Left lung (tissue), 10 donors: ENCODE results near the gene EBF3. TPM values are rescaled to one million over a fixed set of nuclear protein-coding genes. Genes with fewer than 3 reads are reported as not detected.

Experiments used
- ATAC-seq: fragments of 200-7000 bp; cut with Tn5 transposase; one replicate; pipeline ENCODE4 v1.9.1; 2020; ENCODE audit warnings: moderate library complexity
- DNase-seq, 4 donors: peaks; one replicate each; pipeline ENCODE4 v3.0.0-alpha.2; 2013 to 2020
- H3K27ac ChIP-seq, 2 donors: fragments of 200-600 bp; sonication (generic) in 1 of 2; one replicate each; pipeline versions ENCODE4 v1.5.0 to v1.8.0; 2020 to 2021
- H3K27me3 ChIP-seq, 2 donors: fragments of 200-600 bp; sonication (generic) in 1 of 2; one replicate each; pipeline versions ENCODE4 v1.5.0 to v1.8.0; 2020 to 2021
- H3K36me3 ChIP-seq, 2 donors: fragments of 200-600 bp; sonication (generic) in 1 of 2; one replicate each; pipeline versions ENCODE4 v1.5.0 to v1.8.0; 2020 to 2021
- H3K4me1 ChIP-seq, 2 donors: fragments of 200-600 bp; one replicate each; pipeline ENCODE4 v1.8.0; 2021
- H3K4me3 ChIP-seq, 2 donors: fragments of 200-600 bp; sonication (generic) in 1 of 2; one replicate each; pipeline versions ENCODE4 v1.5.0 to v1.8.0; 2020 to 2021; ENCODE audit warnings: mild to moderate bottlenecking in 1 of 2
- H3K9me3 ChIP-seq, 2 donors: fragments of 200-600 bp; sonication (generic) in 1 of 2; one replicate each; pipeline versions ENCODE4 v1.5.0 to v1.8.0; 2020 to 2021
- intact Hi-C, 2 donors: fragments of 100-400 bp; cut with DNase I; formaldehyde crosslinking; loops; one replicate each; pipeline versions ENCODE4 v1.11.2 to v1.14.2; 2022
- polyA plus RNA-seq, 6 donors: library from polyadenylated mRNA; unstranded; fragments of 120-200 nt; gene quantifications; one replicate each; pipeline ENCODE4 v1.2.1, GENCODE V29; 2013; ENCODE audit not compliant: insufficient read length in 6 of 6
- total RNA-seq, 2 donors: library from RNA; stranded (reverse); fragmentation: NEBNext Ultra II Directional; extraction: Animal tissue kit (Norgen Biotek cat#: 25700); gene quantifications; one replicate each; pipeline ENCODE4 v1.2.1, GENCODE V29; 2021
- TF ChIP-seq, protein P1 (sequence below), 2 donors: fragments of 200-600 bp; sonication (generic) in 1 of 2; IDR thresholded peaks; one replicate each; pipeline versions ENCODE4 v1.5.0 to v1.8.0; 2021; ENCODE audit warnings: antibody characterized with exemption in 2 of 2
- donor health status: DM: no; HTN: yes; CAD: no.
- donor health status: DM: no; HTN: no; CAD: no.

The EBF3 gene
- total and polyA plus RNA-seq, 8 donors = 0.10 to 2.0 (median 1.4) TPM; not detected in 1

DNA sequence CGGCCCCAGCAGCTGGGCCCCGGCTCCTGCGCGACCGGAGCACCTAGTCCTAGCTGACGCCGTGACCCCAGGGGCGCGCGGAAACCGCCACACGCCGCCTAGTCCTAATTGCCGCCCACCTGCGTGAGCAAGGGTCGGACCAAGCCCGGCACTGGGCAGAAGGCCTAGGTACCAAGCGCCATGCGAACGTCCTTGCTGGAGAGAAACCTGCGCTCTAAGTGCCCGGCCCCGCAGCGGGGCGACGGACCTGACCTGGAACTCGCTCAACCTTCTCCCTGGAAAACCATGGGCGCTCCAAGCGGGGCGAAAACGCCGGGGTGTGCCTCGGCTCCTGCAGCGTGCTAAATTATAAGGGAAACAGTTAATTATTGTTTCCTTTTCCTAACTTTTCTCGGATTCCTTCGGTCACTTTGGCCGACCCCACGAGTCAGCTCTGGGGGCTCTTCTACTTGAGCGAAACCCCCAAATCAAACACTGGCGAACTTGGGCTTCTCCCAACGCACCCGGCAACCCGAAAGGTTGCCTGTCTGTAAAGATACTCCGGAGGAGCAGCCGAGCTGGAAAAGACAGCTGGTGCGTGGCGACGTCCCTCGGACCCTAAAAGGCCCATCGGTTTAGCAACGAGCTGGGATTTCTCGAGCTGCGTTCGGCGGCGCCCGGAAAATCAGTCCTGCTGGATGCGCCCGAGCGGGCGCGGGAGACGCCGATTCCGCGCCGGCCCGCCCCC, 5.3 kb upstream of the EBF3 start:
- Histone ChIP-seq H3K27ac (no peak overlapping the region), H3K27me3 (peaks cover 99 to 100% of the 10 kb centered on the region in 2 donors), H3K4me3 (no peak overlapping the region), H3K36me3 (no peaks in the 10 kb centered on the region), H3K4me1 (peaks cover 0 to 49% of the 10 kb centered on the region in 2 donors), H3K9me3 (no peaks in the 10 kb centered on the region)
- intact Hi-C loops = loop anchor here in 1 of 2 donors (10.0 kb wide), 1 partner anchor 935 kb away; no protein-coding TSS in a partner anchor
- DNase-seq = no peak
- TF ChIP-seq, protein P1, sequence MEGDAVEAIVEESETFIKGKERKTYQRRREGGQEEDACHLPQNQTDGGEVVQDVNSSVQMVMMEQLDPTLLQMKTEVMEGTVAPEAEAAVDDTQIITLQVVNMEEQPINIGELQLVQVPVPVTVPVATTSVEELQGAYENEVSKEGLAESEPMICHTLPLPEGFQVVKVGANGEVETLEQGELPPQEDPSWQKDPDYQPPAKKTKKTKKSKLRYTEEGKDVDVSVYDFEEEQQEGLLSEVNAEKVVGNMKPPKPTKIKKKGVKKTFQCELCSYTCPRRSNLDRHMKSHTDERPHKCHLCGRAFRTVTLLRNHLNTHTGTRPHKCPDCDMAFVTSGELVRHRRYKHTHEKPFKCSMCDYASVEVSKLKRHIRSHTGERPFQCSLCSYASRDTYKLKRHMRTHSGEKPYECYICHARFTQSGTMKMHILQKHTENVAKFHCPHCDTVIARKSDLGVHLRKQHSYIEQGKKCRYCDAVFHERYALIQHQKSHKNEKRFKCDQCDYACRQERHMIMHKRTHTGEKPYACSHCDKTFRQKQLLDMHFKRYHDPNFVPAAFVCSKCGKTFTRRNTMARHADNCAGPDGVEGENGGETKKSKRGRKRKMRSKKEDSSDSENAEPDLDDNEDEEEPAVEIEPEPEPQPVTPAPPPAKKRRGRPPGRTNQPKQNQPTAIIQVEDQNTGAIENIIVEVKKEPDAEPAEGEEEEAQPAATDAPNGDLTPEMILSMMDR (IDR thresholded peaks at IDR 0.05) = peak in 1 of 2 donors; percentile 3
- no peak for ATAC-seq

DNA sequence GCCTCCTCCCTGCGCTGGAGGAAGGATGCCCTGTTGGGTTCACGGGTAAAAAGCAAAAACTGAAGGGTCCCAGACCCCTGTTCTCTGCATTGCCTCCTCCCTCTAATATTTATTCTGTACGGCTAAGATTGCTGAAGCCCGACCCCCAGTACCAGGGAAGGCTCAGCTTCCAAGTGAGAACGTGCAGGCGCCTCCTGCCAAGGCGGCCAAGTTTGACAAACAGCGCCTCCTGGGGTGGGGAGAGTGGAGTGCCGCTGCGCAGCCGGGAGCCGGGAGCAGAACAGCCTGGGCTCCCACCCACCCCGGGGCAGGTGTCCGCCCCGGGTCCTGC, 4.7 kb upstream of the EBF3 start:
- DNase-seq (peak in 1 of 4 donors; percentile 70), ATAC-seq (peak; percentile 51)
- intact Hi-C loops = loop anchor here in 1 of 2 donors (10.0 kb wide), 1 partner anchor 934 kb away; no protein-coding TSS in a partner anchor
- Histone ChIP-seq H3K4me1 (peaks cover 0 to 53% of the 10 kb centered on the region in 2 donors), H3K27me3 (peaks cover 96 to 100% of the 10 kb centered on the region in 2 donors), H3K27ac (no peak overlapping the region), H3K36me3 (no peaks in the 10 kb centered on the region), H3K4me3 (no peak overlapping the region), H3K9me3 (no peaks in the 10 kb centered on the region)
- TF ChIP-seq, protein P1 (IDR thresholded peaks at IDR 0.05) = peak; percentile 38 to 45

DNA sequence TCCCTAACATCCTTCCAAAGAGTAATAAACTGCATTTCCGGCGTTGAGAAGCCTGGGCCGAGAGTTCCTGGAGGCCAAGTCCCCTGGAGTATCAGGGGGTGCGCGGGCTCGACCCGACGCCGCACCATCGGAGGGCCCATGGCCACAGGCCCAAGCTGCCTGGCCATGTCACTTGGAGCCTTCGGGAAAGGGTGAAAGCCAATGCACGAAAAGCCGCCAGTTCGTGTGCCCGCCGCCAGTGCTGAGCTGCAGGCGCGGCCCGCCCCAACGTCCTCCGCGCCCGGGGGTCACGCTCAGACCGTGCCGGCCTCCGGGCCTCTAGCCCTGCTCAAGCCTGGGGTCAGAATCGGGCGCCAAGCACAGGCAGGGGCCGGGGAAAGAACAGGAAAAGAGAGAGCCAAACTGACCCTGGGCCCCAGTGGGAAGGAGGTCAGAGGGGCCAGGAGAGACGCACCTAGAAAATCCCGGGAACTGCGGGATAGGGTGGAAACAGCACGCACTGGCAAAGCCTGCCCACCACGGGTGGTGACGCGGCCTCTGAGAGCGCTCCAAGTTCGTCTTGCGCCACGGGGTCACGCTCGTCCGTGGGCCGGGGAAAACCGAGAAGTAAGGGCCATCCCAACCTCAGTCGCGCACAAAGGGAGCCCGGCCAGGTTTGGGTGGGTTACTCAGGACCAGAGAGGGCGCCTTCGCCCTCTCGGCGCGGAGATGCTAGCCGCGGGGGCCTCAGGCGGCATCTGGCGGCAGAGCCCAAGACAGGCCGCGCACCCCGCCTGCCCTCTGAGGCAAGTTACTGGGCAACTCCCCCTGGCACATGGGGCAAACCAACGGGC, 4.2 kb upstream of the EBF3 start:
- H3K27me3 ChIP-seq = peaks cover 95 to 100% of the 10 kb centered on the region in 2 donors
- DNase-seq (no peak), ATAC-seq (no peak)
- no peak overlapping the region for H3K27ac ChIP-seq
- H3K9me3 ChIP-seq = no peaks in the 10 kb centered on the region
- intact Hi-C loops = loop anchor here in 1 of 2 donors (10.0 kb wide), 1 partner anchor 933 kb away; no protein-coding TSS in a partner anchor
- TF ChIP-seq, protein P1 (IDR thresholded peaks at IDR 0.05) = no peak
- no peaks in the 10 kb centered on the region for H3K36me3 ChIP-seq
- H3K4me1 ChIP-seq = peaks cover 0 to 58% of the 10 kb centered on the region in 2 donors
- no peak overlapping the region for H3K4me3 ChIP-seq

DNA sequence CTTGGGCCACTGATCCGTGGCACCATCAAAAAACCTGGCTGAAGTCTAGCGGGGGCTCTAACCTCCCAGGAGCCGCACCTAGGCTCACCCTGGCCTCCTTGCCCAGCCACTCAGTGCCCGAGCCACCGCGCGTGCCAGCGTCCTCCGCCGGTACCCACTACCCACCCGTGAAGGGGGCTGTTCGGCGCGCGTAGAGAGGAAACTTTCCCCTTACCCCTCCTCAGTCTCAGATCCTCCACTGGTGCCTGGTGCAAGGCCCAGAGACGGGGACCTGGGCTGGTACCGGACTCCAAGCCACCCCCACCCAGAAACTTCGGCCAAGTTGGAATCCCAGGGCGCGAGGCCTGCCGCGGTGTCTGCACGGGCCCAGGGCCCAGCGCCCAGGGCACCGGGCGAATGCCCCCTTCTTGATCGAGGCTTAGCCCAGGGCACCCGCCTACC, 3.5 kb upstream of the EBF3 start:
- intact Hi-C loops = loop anchor here in 1 of 2 donors (10.0 kb wide), 1 partner anchor 933 kb away; no protein-coding TSS in a partner anchor
- TF ChIP-seq, protein P1 (IDR thresholded peaks at IDR 0.05) = no peak
- peaks cover 95 to 100% of the 10 kb centered on the region in 2 donors for H3K27me3 ChIP-seq
- no peaks in the 10 kb centered on the region for H3K36me3 ChIP-seq
- no peaks in the 10 kb centered on the region for H3K9me3 ChIP-seq
- no peak overlapping the region for H3K4me3 ChIP-seq
- no peak for DNase-seq
- H3K4me1 ChIP-seq = peaks cover 0 to 62% of the 10 kb centered on the region in 2 donors
- H3K27ac ChIP-seq = no peak overlapping the region
- ATAC-seq = no peak
